Caco-2 (cell line): ENCODE data around the gene DENND1A. TPM values are rescaled to one million over a fixed set of nuclear protein-coding genes. Genes with fewer than 3 reads are reported as not detected.

Experiments
- BruUV-seq: library from RNA; stranded (reverse); fragments of 400-500 nt; replicated peaks from 2 replicates; lab custom pipeline; 2021; lab: Mats Ljungman, UMichigan
- CTCF ChIA-PET: fragments of 300-600 bp; sonication (Branson Sonifier 250); formaldehyde crosslinking; loops from one replicate; lab custom pipeline; 2022; ENCODE audit warnings: antibody characterized with exemption; lab: Charles Lee
- POLR2A ChIA-PET: fragments of 300-600 bp; sonication (Branson Sonifier 250); formaldehyde crosslinking; loops from one replicate; lab custom pipeline; 2022; ENCODE audit warnings: antibody characterized with exemption; lab: Charles Lee
- DNase-seq, 2 experiments: peaks; one replicate each; pipeline versions ENCODE4 v3.0.0 to v3.0.0-alpha.2; 2020 to 2022
- H3K27me3 ChIP-seq: replicated peaks from 2 replicates; pipeline ENCODE4 v1.6.0; 2011; ENCODE audit warnings: low read length; ENCODE audit not compliant: control insufficient read depth, insufficient read depth
- H3K36me3 ChIP-seq: 2 replicates; pipeline ENCODE4 v1.5.1; 2011; ENCODE audit warnings: low read length; ENCODE audit not compliant: control insufficient read depth, insufficient read depth
- H3K4me1 ChIP-seq: fragments of 250-450 bp; sonication (Bioruptor Pico); 2 replicates; pipeline ENCODE4 v1.5.1; 2020; ENCODE audit warnings: mild to moderate bottlenecking
- H3K4me3 ChIP-seq: 2 replicates; pipeline ENCODE4 v1.5.1; 2011; ENCODE audit warnings: low read depth, mild to moderate bottlenecking, control low read depth, low read length
- H3K9me3 ChIP-seq: fragments of 250-450 bp; sonication (Bioruptor Pico); 2 replicates; pipeline ENCODE4 v1.5.1; 2020; ENCODE audit warnings: mild to moderate bottlenecking, moderate library complexity
- H3K27ac Mint-ChIP-seq: one replicate; pipeline ENCODE4 v1.8.0; 2022; ENCODE audit warnings: mixed read lengths; ENCODE audit not compliant: unreplicated experiment
- H3K27me3 Mint-ChIP-seq: one replicate; pipeline ENCODE4 v1.8.0; 2022; ENCODE audit warnings: mixed read lengths; ENCODE audit not compliant: insufficient read depth, unreplicated experiment
- H3K36me3 Mint-ChIP-seq: one replicate; pipeline ENCODE4 v1.8.0; 2022; ENCODE audit warnings: mild to moderate bottlenecking, mixed read lengths; ENCODE audit not compliant: insufficient read depth, unreplicated experiment
- H3K4me1 Mint-ChIP-seq: one replicate; pipeline ENCODE4 v1.8.0; 2022; ENCODE audit warnings: low read depth, mixed read lengths; ENCODE audit not compliant: unreplicated experiment
- H3K4me3 Mint-ChIP-seq: one replicate; pipeline ENCODE4 v1.8.0; 2022; ENCODE audit warnings: mild to moderate bottlenecking, moderate library complexity, mixed read lengths; ENCODE audit not compliant: unreplicated experiment
- H3K9me3 Mint-ChIP-seq: one replicate; pipeline ENCODE4 v1.8.0; 2022; ENCODE audit warnings: mixed read lengths; ENCODE audit not compliant: unreplicated experiment
- intact Hi-C: fragments of 100-400 bp; cut with micrococcal nuclease; formaldehyde crosslinking; loops from one replicate; pipeline ENCODE4 v1.10.0; 2022; ENCODE audit not compliant: unreplicated experiment
- total RNA-seq: library from RNA; stranded (reverse); gene quantifications from 2 replicates; pipeline ENCODE4 v1.2.3, GENCODE V29; 2022
- TF ChIP-seq, protein P1 (sequence below), 2 experiments: fragments of 200-600 bp in 1 of 2; IDR thresholded peaks; 1 replicate in 1 of 2; 2 replicates in 1 of 2; pipeline versions ENCODE4 v1.5.1 to v1.8.0; 2011 to 2022; ENCODE audit warnings: antibody characterized with exemption in 1 of 2, control low read depth in 1 of 2, inconsistent platforms in 1 of 2, low read depth in 1 of 2, low read length in 1 of 2, mild to moderate bottlenecking in 1 of 2, moderate library complexity in 1 of 2; ENCODE audit not compliant: insufficient read depth in 1 of 2, severe bottlenecking in 1 of 2, unreplicated experiment in 1 of 2

Gene DENND1A
- total RNA-seq, 1 experiment from 2014 or later, result 41.6 TPM

DNA sequence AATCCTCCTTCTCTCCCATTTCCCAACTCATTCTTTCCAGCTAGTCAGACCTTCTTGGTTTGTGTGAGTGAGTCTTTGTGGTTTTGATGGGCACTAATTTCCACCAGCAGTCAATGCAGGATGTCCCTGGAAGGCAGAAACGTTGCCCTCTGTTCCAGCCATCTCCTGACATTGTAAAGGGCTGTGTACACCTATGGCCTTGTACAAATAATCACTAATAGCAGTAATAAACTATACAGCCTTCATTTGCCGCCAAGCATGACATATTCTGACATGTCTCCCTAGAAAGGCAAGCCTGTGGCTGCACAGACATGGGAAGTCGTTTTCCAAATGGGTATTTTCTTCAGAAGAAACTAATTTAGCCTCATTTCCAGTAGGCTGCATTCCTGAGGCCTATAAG lies 18.4 kb upstream of the DENND1A start:
- Histone ChIP-seq H3K4me1 (peaks cover 9% of the 10 kb centered on the region), H3K27me3 (no peaks in the 10 kb centered on the region), H3K4me3 (no peak overlapping the region), H3K9me3 (no peaks in the 10 kb centered on the region), H3K36me3 (no peaks in the 10 kb centered on the region)
- Mint-ChIP-seq H3K27ac (no peak overlapping the region), H3K4me3 (no peak overlapping the region), H3K4me1 (peaks cover 13% of the 10 kb centered on the region), H3K9me3 (no peaks in the 10 kb centered on the region), H3K36me3 (no peaks in the 10 kb centered on the region), H3K27me3 (no peaks in the 10 kb centered on the region)
- CTCF ChIA-PET, result no interaction called here
- no peak for DNase-seq
- TF ChIP-seq, protein P1, sequence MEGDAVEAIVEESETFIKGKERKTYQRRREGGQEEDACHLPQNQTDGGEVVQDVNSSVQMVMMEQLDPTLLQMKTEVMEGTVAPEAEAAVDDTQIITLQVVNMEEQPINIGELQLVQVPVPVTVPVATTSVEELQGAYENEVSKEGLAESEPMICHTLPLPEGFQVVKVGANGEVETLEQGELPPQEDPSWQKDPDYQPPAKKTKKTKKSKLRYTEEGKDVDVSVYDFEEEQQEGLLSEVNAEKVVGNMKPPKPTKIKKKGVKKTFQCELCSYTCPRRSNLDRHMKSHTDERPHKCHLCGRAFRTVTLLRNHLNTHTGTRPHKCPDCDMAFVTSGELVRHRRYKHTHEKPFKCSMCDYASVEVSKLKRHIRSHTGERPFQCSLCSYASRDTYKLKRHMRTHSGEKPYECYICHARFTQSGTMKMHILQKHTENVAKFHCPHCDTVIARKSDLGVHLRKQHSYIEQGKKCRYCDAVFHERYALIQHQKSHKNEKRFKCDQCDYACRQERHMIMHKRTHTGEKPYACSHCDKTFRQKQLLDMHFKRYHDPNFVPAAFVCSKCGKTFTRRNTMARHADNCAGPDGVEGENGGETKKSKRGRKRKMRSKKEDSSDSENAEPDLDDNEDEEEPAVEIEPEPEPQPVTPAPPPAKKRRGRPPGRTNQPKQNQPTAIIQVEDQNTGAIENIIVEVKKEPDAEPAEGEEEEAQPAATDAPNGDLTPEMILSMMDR (IDR thresholded peaks at IDR 0.05; ENCODE audit: insufficient read depth in 1 of 2, low read depth in 1 of 2, low read length in 1 of 2, severe bottlenecking in 1 of 2, unreplicated experiment in 1 of 2), result no peak
- intact Hi-C loops, result no loop called here
- POLR2A ChIA-PET, result no interaction called here
- no TSS peak for BruUV-seq

GRCh38 chr9:123947326-123947725 lies 17.4 kb upstream of the DENND1A start:
- no peak overlapping the region for H3K27ac Mint-ChIP-seq
- TF ChIP-seq, protein P1 (IDR thresholded peaks at IDR 0.05; ENCODE audit: insufficient read depth in 1 of 2, low read depth in 1 of 2, low read length in 1 of 2, severe bottlenecking in 1 of 2, unreplicated experiment in 1 of 2), result no peak
- H3K27me3 ChIP-seq, result no peaks in the 10 kb centered on the region
- H3K36me3 ChIP-seq, result no peaks in the 10 kb centered on the region
- H3K4me3 Mint-ChIP-seq, result no peak overlapping the region
- no peaks in the 10 kb centered on the region for H3K9me3 ChIP-seq
- no TSS peak for BruUV-seq
- H3K4me1 Mint-ChIP-seq, result peaks cover 13% of the 10 kb centered on the region
- CTCF ChIA-PET, result no interaction called here
- no peaks in the 10 kb centered on the region for H3K27me3 Mint-ChIP-seq
- intact Hi-C loops, result no loop called here
- no peak for DNase-seq
- no peak overlapping the region for H3K4me3 ChIP-seq
- no peaks in the 10 kb centered on the region for H3K36me3 Mint-ChIP-seq
- POLR2A ChIA-PET, result no interaction called here
- H3K9me3 Mint-ChIP-seq, result no peaks in the 10 kb centered on the region
- peaks cover 9% of the 10 kb centered on the region for H3K4me1 ChIP-seq

DNA sequence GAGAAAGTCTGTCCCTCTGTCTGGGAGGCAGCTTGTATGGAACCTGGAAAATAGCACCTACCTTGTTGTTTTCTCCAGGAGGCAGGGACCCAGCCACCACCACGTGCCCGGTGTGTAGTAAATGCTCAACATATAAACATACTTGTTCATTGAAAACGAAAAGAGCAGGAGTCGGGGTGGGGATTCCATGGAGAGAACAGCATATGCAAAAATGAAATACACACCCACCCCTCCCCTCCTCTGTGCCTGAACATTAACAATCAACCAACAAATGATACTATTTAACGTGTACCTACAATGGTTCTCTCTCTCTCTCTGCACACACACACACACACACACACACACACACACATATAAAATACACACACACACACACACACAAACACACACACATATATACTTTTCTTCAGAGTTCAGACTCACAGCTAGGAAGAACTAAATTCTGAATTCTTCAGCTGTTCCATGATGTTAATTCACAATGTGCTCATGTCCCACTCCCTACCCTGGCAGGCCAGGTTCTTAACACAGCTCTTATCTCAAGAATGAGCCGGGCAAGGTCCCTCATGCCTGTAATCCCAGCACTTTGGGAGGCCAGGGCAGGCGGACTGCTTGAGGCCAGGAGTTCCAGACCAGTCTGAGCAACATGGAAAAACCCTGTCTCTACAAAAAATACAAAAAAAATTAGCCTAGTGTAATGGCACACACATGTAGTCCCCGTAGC lies 16.3 kb upstream of the DENND1A start:
- Histone ChIP-seq H3K4me1 (peaks cover 9% of the 10 kb centered on the region), H3K27me3 (no peaks in the 10 kb centered on the region), H3K9me3 (no peaks in the 10 kb centered on the region), H3K4me3 (no peak overlapping the region), H3K36me3 (no peaks in the 10 kb centered on the region)
- Mint-ChIP-seq H3K27me3 (no peaks in the 10 kb centered on the region), H3K4me3 (peak overlapping the region; percentile 27), H3K27ac (peak overlapping the region; percentile 55), H3K4me1 (peaks cover 13% of the 10 kb centered on the region), H3K36me3 (no peaks in the 10 kb centered on the region), H3K9me3 (no peaks in the 10 kb centered on the region)
- TF ChIP-seq, protein P1 (IDR thresholded peaks at IDR 0.05; ENCODE audit: insufficient read depth in 1 of 2, low read depth in 1 of 2, low read length in 1 of 2, severe bottlenecking in 1 of 2, unreplicated experiment in 1 of 2), result no peak
- BruUV-seq, result no TSS peak
- intact Hi-C loops, result no loop called here
- ChIA-PET CTCF (no interaction called here), POLR2A (no interaction called here)
- peak in 1 of 2 experiments; percentile 66 for DNase-seq
